Measurements from ENCODE around the gene GLT1D1.

DNA sequence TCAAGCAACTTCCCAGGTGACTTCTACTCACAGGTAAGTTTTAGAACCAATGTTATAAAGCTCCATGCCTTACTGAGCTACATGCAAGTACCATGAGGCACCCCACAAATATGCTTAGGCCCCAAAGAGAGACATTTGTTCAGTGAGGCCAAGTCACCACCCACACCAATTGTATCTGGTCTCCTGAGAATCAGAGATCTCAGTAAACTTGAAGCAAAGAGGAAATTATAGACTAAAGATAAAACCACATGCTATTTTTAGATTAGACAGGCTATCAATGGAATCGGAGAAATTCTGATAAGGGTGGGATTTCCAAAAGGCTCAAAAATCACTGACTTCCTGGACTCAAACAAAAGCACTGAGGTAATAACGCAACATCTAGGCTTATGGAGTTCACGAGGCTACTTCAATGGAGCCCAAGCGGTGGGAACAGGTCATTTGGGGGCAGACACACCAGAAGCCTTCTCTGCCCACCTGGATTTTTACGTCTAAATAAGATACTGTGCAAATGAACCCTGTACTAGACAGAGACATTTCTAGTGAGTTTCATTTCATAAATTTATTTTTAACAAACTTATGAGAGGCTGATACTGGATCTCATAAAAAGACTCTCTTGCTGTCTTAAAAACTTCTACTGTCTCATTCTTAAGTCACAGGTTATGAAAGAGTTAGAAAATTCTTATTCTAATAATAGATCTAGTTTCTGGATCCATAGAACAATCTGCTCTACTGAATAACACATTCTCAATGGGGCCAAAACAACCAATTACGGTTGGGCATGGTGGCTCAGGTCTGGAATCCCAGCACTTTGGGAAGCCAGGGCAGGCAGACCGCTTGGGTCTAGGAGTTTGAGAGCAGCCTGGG, 37.3 kb upstream of the GLT1D1 start:
- TF ChIP-seq GATA2 (IDR thresholded peaks at IDR 0.05; ENCODE audit: low read depth, low read length) (no peak), GATA3 (IDR thresholded peaks at IDR 0.05; ENCODE audit: low read depth, low read length) (no peak)
